GM19324 (cell line): Measurements from ENCODE around the gene ZNF672.
A peak's percentile ranks its signal among the peaks of the same experiment; 100 is the strongest.
"Not testable (repeated sequence)": the region's sequence is repeated elsewhere in the genome, so short reads cannot be mapped to it uniquely, and the experiment has no call there.

ENCODE experiments used
- ATAC-seq: cut with Tn5 transposase; IDR thresholded peaks from one replicate; pipeline ENCODE4 v1.9.1; 2021; ENCODE audit warnings: mild to moderate bottlenecking, moderate library complexity; ENCODE audit not compliant: unreplicated experiment, low FRiP score

The ZNF672 gene

DNA sequence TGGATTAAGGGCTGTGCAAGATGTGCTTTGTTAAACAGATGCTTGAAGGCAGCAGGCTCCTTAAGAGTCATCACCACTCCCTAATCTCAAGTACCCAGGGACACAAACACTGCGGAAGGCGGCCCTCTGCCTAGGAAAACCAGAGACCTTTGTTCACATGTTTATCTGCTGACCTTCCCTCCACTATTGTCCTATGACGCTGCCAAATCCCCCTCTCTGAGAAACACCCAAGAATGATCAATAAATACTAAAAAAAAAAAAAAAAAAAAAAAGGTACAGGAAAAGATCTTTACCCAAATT, 7.4 kb upstream of the ZNF672 start:
- ATAC-seq: not testable (repeated sequence)

- ATAC-seq: no peak
Observed at GRCh38 chr1:248831842-248832241, 6.2 kb upstream of the ZNF672 start.

DNA sequence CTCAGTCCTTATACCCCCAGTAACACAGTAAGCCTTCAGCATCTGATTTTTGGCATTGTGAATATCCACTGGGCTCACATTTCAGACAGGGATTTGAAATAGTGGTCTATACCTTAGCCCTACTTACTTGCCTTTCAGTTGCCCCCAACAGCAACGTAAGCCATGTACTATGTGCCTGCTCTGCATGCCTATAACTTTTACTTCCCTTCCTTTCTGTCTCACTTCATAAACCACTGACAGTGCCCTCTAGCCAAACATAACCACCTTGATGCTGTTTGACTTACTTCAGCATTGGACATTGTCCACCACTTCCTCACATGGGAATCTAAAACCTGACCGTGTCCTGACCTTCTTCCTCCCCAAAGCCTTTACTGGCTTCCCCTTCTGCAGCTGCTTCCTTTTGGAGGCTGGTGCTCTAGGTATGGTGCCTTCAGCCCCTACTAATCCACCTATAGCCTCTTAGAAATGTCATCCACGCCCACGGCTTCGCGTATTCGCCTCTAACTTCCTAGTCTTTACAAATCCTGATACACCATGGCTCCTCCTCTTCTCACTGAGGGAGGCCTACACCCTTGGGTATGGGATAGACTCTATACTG, 3.6 kb upstream of the ZNF672 start:
- no peak for ATAC-seq

GRCh38 chr1:248837045-248837780, 811 bp upstream of the ZNF672 start:
- ATAC-seq: no peak

DNA sequence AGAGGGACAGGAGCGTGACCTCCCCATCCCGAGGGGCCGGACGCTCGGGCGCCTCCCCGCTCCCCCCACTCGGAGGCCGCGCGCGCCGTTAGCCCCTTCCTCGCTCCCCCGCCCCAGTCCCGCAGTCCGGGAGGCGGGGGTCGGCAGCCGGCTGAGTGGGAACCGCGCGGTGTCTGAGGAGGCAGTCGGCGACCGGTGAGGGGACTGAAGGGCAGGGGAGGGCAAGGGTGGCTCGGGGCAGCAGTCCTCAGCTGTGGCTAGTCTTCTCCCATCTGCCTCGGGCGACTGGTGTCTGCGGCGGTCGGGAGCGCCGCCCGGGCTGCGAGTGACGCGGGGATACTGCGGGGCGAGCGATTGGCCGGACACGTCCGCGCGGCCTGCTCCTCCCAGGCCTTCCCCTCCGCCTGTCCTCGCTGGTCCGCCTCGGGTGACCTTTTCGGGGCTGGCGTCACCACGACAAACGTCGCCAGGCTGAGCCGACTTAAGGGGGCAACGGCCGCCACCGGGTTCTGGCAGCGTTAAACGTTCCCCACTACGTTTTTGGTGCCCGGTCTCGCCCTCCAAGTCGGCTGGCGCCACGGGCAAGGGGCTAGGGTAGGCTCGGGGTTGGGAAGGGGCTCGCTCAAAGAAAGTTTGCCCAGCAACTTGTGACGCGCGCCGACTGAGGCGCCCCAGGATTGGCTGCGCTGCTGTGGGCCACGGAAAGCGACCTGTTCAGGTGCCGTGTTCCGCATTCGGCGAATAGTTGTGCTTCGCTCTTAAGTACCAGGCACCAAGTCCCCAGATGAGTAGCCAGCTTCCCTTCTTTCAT, 538 bp downstream of the ZNF672 start:
- peak; percentile 71 for ATAC-seq

DNA sequence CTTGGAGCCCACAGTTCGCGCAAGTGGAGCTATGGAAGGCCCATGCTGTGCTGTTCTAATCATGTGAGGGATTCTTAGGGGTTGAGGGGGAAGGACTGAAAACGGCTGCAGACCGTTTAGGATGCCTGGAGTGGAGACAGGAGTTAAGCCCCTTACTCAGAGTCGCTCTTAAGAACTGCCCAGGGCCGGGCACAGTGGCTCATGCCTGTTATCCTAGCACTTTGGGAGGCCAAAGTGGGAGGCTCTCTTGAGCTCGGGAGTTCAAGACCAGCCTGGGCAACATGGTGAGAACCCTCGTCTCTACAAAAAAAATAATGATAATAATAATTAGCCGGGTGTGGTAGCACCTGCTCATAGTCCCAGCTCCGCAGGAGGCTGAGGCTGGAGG, 1.1 kb downstream of the ZNF672 start:
- no peak for ATAC-seq

GRCh38 chr1:248840946-248841345, 2.9 kb downstream of the ZNF672 start:
- ATAC-seq: no peak

- ATAC-seq: no peak
Observed at GRCh38 chr1:248841702-248842395, 3.8 kb downstream of the ZNF672 start.

- ATAC-seq: no peak
Observed at GRCh38 chr1:248842781-248843331, 4.8 kb downstream of the ZNF672 start.

- no peak for ATAC-seq
Observed at GRCh38 chr1:248843687-248844086, 5.7 kb downstream of the ZNF672 start.

DNA sequence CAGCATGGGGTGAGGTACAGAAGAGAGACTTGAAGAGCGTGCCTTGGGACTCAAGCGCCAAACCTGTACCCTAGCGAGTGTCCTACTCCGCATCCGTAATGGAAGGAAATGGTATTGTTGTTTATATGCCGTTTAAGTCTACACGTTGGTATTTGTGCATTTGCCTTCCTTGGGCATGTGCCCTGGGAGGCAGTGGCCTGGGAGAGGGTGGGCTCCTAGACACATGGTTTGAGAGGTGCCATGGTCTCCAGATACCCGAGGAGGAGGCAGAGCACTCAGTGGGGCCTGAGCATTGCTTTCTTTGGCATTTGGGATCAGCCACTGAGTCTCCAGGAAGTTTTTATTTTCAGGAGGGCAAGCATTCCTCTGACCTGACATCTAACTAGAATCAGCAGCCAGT, 6.5 kb downstream of the ZNF672 start:
- ATAC-seq: no peak

DNA sequence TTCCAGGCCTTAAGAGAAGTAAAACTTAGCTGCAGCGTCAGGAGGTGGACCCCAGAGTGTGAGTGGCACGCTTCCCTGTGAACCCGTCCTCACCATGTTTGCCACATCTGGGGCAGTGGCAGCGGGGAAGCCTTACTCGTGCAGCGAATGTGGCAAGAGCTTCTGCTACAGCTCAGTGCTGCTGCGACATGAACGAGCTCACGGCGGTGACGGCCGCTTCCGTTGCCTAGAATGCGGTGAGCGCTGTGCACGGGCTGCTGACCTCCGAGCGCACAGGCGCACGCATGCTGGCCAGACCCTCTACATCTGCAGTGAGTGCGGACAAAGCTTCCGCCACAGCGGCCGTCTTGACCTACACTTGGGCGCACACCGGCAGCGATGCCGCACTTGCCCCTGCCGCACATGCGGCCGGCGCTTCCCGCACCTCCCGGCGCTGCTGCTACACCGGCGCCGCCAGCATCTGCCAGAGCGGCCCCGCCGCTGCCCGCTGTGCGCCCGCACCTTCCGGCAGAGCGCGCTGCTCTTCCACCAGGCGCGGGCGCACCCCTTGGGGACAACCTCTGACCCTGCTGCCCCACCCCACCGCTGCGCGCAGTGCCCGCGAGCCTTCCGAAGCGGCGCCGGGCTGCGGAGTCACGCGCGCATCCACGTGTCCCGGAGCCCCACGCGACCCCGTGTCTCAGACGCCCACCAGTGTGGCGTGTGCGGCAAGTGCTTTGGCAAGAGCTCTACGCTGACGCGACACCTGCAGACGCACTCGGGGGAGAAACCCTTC, 9.3 kb downstream of the ZNF672 start:
- ATAC-seq: no peak

DNA sequence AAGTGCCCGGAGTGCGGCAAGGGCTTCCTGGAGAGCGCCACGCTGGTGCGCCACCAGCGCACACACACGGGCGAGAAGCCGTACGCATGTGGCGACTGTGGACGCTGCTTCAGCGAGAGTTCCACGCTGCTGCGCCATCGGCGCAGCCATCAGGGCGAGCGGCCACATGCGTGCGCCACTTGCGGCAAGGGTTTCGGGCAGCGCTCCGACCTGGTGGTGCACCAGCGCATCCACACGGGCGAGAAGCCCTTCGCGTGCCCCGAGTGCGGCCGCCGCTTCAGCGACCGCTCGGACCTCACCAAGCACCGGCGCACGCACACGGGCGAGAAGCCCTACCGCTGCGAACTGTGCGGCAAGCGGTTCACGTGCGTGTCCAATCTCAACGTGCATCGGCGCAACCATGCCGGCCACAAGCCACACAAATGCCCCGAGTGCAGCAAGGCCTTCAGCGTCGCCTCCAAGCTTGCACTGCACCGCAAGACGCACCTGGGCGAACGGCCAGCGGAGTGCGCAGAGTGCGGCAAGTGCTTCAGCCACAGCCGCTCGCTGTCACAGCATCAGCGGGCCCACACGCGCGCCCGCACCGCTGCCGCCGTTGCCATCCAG, 10.0 kb downstream of the ZNF672 start:
- ATAC-seq: no peak

DNA sequence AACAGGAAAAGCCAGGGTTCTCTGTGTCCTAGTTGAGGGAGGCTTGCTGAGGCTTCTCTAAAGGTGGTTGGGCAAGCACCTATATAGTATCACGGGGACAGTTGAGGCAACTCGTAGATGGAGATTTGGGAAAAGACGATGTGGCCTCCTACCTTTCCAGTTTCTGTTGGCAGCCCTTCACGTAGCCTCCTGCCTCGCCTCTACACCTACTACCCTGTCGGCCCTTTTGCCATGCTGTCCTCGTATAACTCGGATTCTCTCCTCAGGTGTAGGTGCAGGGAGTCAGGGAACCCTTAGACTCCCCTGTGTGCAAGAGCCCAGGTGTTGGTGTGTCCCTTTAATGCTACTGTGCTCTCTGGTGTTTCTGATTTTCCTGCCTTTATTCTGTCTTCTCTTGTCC, 10.6 kb downstream of the ZNF672 start:
- no peak for ATAC-seq

GRCh38 chr1:248849152-248849551, 11.1 kb downstream of the ZNF672 start:
- no peak for ATAC-seq

DNA sequence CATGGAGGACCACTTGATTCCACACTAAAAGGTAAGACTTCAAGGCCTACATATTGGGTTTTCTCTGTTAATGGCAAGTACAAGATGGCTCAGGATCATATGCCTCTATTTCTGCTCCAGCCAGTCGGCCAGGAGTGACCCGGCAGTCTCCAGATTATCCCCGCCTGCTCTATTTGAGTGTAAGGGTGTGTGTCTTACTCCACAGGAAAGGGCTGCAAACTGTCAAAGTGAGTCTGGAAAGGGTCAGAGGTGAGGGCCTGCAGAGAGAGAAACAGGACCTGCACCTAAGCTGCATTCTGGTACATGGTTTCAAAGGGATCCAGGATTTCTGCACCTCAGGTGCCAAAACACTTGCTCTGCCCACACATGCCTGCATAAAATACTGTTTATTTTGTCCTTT, 11.6 kb downstream of the ZNF672 start:
- no peak for ATAC-seq

- no peak for ATAC-seq
Observed at GRCh38 chr1:248850124-248850523, 12.1 kb downstream of the ZNF672 start.

GRCh38 chr1:248850536-248851251, 12.7 kb downstream of the ZNF672 start:
- ATAC-seq: no peak

DNA sequence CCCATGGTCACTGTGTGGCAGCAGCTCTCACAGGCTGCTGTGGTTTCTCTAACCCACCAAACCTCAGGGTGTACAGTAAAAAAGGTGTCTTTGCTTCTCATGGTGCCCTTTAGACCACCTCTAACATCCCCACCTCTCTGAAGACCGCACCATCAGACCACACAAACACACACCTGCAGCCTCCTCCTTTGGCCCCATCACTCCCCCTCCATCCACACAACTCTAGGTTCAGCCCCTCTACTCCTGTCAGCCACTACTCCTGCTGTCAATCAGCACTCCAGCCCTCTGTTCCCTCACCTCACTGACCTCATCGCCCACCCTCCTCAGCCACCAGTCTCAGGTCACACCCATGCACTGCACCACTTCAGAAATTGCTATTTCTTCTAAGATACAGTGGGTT, 13.4 kb downstream of the ZNF672 start:
- ATAC-seq: no peak
